Measurements from ENCODE around the gene ASB10.

ASB10 gene

GRCh38 chr7:151195616-151196450, 8.8 kb upstream of the ASB10 start:
- DNase-seq (ENCODE audit: low read depth): no peak
- TF ChIP-seq, protein P1, sequence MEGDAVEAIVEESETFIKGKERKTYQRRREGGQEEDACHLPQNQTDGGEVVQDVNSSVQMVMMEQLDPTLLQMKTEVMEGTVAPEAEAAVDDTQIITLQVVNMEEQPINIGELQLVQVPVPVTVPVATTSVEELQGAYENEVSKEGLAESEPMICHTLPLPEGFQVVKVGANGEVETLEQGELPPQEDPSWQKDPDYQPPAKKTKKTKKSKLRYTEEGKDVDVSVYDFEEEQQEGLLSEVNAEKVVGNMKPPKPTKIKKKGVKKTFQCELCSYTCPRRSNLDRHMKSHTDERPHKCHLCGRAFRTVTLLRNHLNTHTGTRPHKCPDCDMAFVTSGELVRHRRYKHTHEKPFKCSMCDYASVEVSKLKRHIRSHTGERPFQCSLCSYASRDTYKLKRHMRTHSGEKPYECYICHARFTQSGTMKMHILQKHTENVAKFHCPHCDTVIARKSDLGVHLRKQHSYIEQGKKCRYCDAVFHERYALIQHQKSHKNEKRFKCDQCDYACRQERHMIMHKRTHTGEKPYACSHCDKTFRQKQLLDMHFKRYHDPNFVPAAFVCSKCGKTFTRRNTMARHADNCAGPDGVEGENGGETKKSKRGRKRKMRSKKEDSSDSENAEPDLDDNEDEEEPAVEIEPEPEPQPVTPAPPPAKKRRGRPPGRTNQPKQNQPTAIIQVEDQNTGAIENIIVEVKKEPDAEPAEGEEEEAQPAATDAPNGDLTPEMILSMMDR (conservative IDR thresholded peaks at IDR 0.05; ENCODE audit: low read depth, low read length): no peak
- no peak overlapping the region for H3K4me3 ChIP-seq (ENCODE audit: low read length)

DNA sequence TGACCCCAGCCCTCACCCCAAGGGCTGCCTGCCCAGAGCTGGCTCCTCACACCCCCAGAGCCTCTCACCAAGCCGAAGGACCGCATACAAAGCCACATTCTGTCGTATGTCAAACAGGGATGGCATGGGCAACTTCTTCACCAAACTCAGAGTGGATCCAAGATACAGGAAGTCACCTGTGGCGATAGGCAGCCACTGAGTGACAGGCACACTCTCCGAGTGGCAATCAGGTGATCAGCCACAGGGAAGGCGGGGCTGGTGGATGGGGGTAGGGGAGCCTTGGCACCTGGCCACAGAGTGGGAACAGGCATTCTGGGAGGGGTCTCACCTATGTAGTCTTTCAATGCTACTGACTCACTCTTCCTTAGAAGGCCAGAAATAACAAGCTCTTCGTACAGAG, 7.1 kb upstream of the ASB10 start:
- TF ChIP-seq, protein P1 (conservative IDR thresholded peaks at IDR 0.05; ENCODE audit: low read depth, low read length): no peak
- DNase-seq (ENCODE audit: low read depth): no peak
- H3K4me3 ChIP-seq (ENCODE audit: low read length): no peak overlapping the region

GRCh38 chr7:151193203-151193978, 6.3 kb upstream of the ASB10 start:
- H3K4me3 ChIP-seq (ENCODE audit: low read length): no peak overlapping the region
- TF ChIP-seq, protein P1 (conservative IDR thresholded peaks at IDR 0.05; ENCODE audit: low read depth, low read length): no peak

DNA sequence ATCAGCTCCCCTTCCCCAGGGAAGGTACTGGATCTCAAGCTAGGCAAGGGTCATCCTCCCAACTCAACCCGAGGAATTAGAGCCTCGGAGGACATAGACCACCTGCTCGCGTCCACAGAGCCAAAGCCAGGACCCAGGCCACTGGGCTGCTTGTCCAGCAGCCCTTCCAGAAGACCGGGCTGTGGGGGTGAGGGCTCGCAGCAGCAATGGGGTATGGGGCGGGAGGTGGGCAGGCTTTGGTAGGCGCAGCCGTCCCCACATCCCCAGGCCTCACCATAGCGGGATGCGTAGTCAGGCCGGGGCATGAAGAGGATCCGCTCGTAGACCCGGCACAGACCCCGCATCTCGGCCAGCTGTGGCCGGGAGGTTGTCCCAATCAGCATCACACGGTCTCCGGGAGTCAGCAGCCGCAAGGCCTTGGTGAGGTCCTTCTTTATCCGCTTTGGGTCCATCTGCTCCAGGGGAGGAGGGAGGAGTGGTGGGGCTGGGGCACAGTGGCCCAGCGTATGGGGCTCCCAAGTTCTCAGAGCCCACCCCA, 5.0 kb upstream of the ASB10 start:
- H3K4me3 ChIP-seq (ENCODE audit: low read length): no peak overlapping the region
- TF ChIP-seq, protein P1 (conservative IDR thresholded peaks at IDR 0.05; ENCODE audit: low read depth, low read length): no peak
- DNase-seq (ENCODE audit: low read depth): no peak

More at GRCh38 chr7:151193203-151193978, 6.3 kb upstream of the ASB10 start:
- no peak for DNase-seq (ENCODE audit: low read depth)

GRCh38 chr7:151191544-151191943, 4.5 kb upstream of the ASB10 start:
- no peak for DNase-seq (ENCODE audit: low read depth)
- TF ChIP-seq, protein P1 (conservative IDR thresholded peaks at IDR 0.05; ENCODE audit: low read depth, low read length): no peak
- H3K4me3 ChIP-seq (ENCODE audit: low read length): no peak overlapping the region

DNA sequence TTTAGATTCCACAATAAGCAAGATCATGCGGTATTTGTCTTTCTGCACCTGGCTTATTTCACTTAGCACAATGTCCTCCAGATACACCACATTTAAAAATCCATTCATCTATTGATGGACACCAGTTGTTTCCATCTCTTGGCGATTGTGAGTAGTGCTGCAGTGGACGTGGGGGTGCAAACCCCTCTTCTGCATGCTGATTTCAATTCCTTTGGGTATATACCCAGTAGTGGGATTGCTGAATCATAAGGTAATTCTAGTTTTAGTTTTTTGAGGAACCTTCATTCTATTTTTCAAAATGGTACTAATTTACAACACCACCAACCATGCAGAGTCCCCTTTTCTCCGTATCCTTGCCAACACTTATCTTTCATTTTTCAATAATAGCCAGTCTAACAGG, 2.0 kb upstream of the ASB10 start:
- DNase-seq (ENCODE audit: low read depth): no peak
- TF ChIP-seq, protein P1 (conservative IDR thresholded peaks at IDR 0.05; ENCODE audit: low read depth, low read length): no peak
- no peak overlapping the region for H3K4me3 ChIP-seq (ENCODE audit: low read length)
